Skeletal muscle satellite cell (primary cell): ENCODE measurements around the gene OTOA.
"Not testable (repeated sequence)": the region's sequence is repeated elsewhere in the genome, so short reads cannot be mapped to it uniquely, and the experiment has no call there.

Experiments
- H3K27me3 ChIP-seq: 2 replicates; pipeline ENCODE4 v1.7.0; 2013; ENCODE audit warnings: low read length; ENCODE audit not compliant: control insufficient read depth, insufficient read depth
- H3K36me3 ChIP-seq: 2 replicates; pipeline ENCODE4 v1.7.0; 2013; ENCODE audit warnings: mild to moderate bottlenecking, control low read depth, low read length; ENCODE audit not compliant: insufficient read depth
- H3K4me1 ChIP-seq: 2 replicates; pipeline ENCODE4 v1.7.0; 2013; ENCODE audit warnings: low read length; ENCODE audit not compliant: control insufficient read depth, insufficient read depth
- H3K4me2 ChIP-seq: 2 replicates; pipeline ENCODE4 v1.7.0; 2013; ENCODE audit warnings: mild to moderate bottlenecking, low read length
- H3K4me3 ChIP-seq: 2 replicates; pipeline ENCODE4 v1.7.0; 2013; ENCODE audit warnings: low read length
- H3K9ac ChIP-seq: 2 replicates; pipeline ENCODE4 v1.7.0; 2013; ENCODE audit warnings: mild to moderate bottlenecking, low read depth, low read length, moderate library complexity
- H3K9me3 ChIP-seq: replicated peaks from 2 replicates; pipeline ENCODE4 v1.7.0; 2013; ENCODE audit warnings: mild to moderate bottlenecking, control low read depth, low read length

Gene OTOA

GRCh38 chr16:21684199-21684598, 20.4 kb downstream of the OTOA start:
- no peaks in the 10 kb centered on the region for H3K4me1 ChIP-seq
- H3K4me3 ChIP-seq, result no peak overlapping the region
- peaks cover 17% of the 10 kb centered on the region for H3K27me3 ChIP-seq
- H3K4me2 ChIP-seq, result no peak overlapping the region
- no peaks in the 10 kb centered on the region for H3K36me3 ChIP-seq
- no peaks in the 10 kb centered on the region for H3K9me3 ChIP-seq
- H3K9ac ChIP-seq, result no peak overlapping the region

- Histone ChIP-seq H3K9ac (no peak overlapping the region), H3K4me1 (no peaks in the 10 kb centered on the region), H3K9me3 (no peaks in the 10 kb centered on the region), H3K36me3 (no peaks in the 10 kb centered on the region), H3K27me3 (peaks cover 20% of the 10 kb centered on the region), H3K4me2 (no peak overlapping the region), H3K4me3 (no peak overlapping the region)
These were observed 21.3 kb downstream of the OTOA start for GRCh38 chr16:21685034-21685455.

- H3K4me2 ChIP-seq, result no peak overlapping the region
- no peak overlapping the region for H3K9ac ChIP-seq
- H3K36me3 ChIP-seq, result no peaks in the 10 kb centered on the region
- H3K4me3 ChIP-seq, result no peak overlapping the region
- peaks cover 15% of the 10 kb centered on the region for H3K27me3 ChIP-seq
- no peaks in the 10 kb centered on the region for H3K9me3 ChIP-seq
- H3K4me1 ChIP-seq, result no peaks in the 10 kb centered on the region
These were observed 25.3 kb downstream of the OTOA start for GRCh38 chr16:21689107-21689506.

GRCh38 chr16:21690967-21691366, 27.2 kb downstream of the OTOA start:
- not testable (repeated sequence) for H3K36me3 ChIP-seq, H3K9ac ChIP-seq

GRCh38 chr16:21694609-21695008, 30.8 kb downstream of the OTOA start:
- H3K27me3 ChIP-seq, result peaks cover 17% of the 10 kb centered on the region
- no peak overlapping the region for H3K4me3 ChIP-seq
- no peaks in the 10 kb centered on the region for H3K9me3 ChIP-seq
- H3K4me2 ChIP-seq, result no peak overlapping the region
- H3K36me3 ChIP-seq, result no peaks in the 10 kb centered on the region
- H3K9ac ChIP-seq, result no peak overlapping the region
- no peaks in the 10 kb centered on the region for H3K4me1 ChIP-seq

More at GRCh38 chr16:21690967-21691366, 27.2 kb downstream of the OTOA start:
- H3K4me2 ChIP-seq, H3K4me3 ChIP-seq, H3K9me3 ChIP-seq, H3K4me1 ChIP-seq: not testable (repeated sequence)
- peaks cover 16% of the 10 kb centered on the region for H3K27me3 ChIP-seq

- Histone ChIP-seq H3K9ac (no peak overlapping the region), H3K9me3 (no peaks in the 10 kb centered on the region), H3K4me1 (no peaks in the 10 kb centered on the region), H3K27me3 (peaks cover 17% of the 10 kb centered on the region), H3K4me2 (no peak overlapping the region), H3K36me3 (no peaks in the 10 kb centered on the region), H3K4me3 (no peak overlapping the region)
These were observed 33.3 kb downstream of the OTOA start for GRCh38 chr16:21697032-21697431.

- Histone ChIP-seq H3K4me1 (no peaks in the 10 kb centered on the region), H3K4me2 (no peak overlapping the region), H3K4me3 (no peak overlapping the region), H3K9me3 (no peaks in the 10 kb centered on the region), H3K9ac (no peak overlapping the region), H3K27me3 (peaks cover 21% of the 10 kb centered on the region), H3K36me3 (no peaks in the 10 kb centered on the region)
These were observed 34.6 kb downstream of the OTOA start for GRCh38 chr16:21698169-21699032.

GRCh38 chr16:21701271-21701670, 37.5 kb downstream of the OTOA start:
- peaks cover 29% of the 10 kb centered on the region for H3K27me3 ChIP-seq
- H3K9me3 ChIP-seq, result no peaks in the 10 kb centered on the region
- H3K9ac ChIP-seq, result no peak overlapping the region
- no peaks in the 10 kb centered on the region for H3K36me3 ChIP-seq
- no peaks in the 10 kb centered on the region for H3K4me1 ChIP-seq
- no peak overlapping the region for H3K4me3 ChIP-seq
- no peak overlapping the region for H3K4me2 ChIP-seq

GRCh38 chr16:21702276-21702675, 38.5 kb downstream of the OTOA start:
- H3K4me3 ChIP-seq, result no peak overlapping the region
- no peak overlapping the region for H3K9ac ChIP-seq
- H3K9me3 ChIP-seq, result no peaks in the 10 kb centered on the region
- no peaks in the 10 kb centered on the region for H3K4me1 ChIP-seq
- no peak overlapping the region for H3K4me2 ChIP-seq
- no peaks in the 10 kb centered on the region for H3K36me3 ChIP-seq
- H3K27me3 ChIP-seq, result peaks cover 31% of the 10 kb centered on the region

GRCh38 chr16:21703156-21703555, 39.4 kb downstream of the OTOA start:
- Histone ChIP-seq H3K36me3 (no peaks in the 10 kb centered on the region), H3K4me1 (no peaks in the 10 kb centered on the region), H3K9ac (no peak overlapping the region), H3K27me3 (peaks cover 30% of the 10 kb centered on the region), H3K9me3 (no peaks in the 10 kb centered on the region), H3K4me2 (no peak overlapping the region), H3K4me3 (no peak overlapping the region)

GRCh38 chr16:21703589-21704174, 39.9 kb downstream of the OTOA start:
- H3K9me3 ChIP-seq, result no peaks in the 10 kb centered on the region
- no peak overlapping the region for H3K4me2 ChIP-seq
- no peak overlapping the region for H3K4me3 ChIP-seq
- H3K4me1 ChIP-seq, result no peaks in the 10 kb centered on the region
- no peak overlapping the region for H3K9ac ChIP-seq
- peaks cover 24% of the 10 kb centered on the region for H3K27me3 ChIP-seq
- no peaks in the 10 kb centered on the region for H3K36me3 ChIP-seq

- Histone ChIP-seq H3K4me2 (no peak overlapping the region), H3K4me1 (no peaks in the 10 kb centered on the region), H3K9me3 (no peaks in the 10 kb centered on the region), H3K9ac (no peak overlapping the region), H3K27me3 (peaks cover 23% of the 10 kb centered on the region), H3K4me3 (no peak overlapping the region), H3K36me3 (no peaks in the 10 kb centered on the region)
These were observed 40.5 kb downstream of the OTOA start for GRCh38 chr16:21704266-21704665.
